ENCODE measurements around the gene CFD. TPM values are rescaled to one million over a fixed set of nuclear protein-coding genes. Genes with fewer than 3 reads are reported as not detected.
"Not testable (repeated sequence)": the region's sequence is repeated elsewhere in the genome, so short reads cannot be mapped to it uniquely, and the experiment has no call there.

Gene CFD
- total RNA-seq, 6 donors from 2014 or later, result 101 to 393 (median 259) TPM

- H3K4me1 ChIP-seq, result peaks cover 7 to 15% (median 13%) of the 10 kb centered on the region in 4 donors
- peaks cover 10 to 78% (median 58%) of the 10 kb centered on the region in 4 donors for H3K36me3 ChIP-seq
- H3K4me3 ChIP-seq, result no peak overlapping the region
- DNase-seq (no peak), ATAC-seq (ENCODE audit: low FRiP score in 2 of 2) (no peak)
- H3K9me3 ChIP-seq, result no peaks in the 10 kb centered on the region
- no peaks in the 10 kb centered on the region for H3K27me3 ChIP-seq
- WGBS, 2 donors, result 93 to 94% methylated on average over 10 of the region's 10 CpGs
- H3K27ac ChIP-seq, result no peak overlapping the region
- no peak for TF ChIP-seq CTCF (IDR thresholded peaks at IDR 0.05)
- no peak for TF ChIP-seq POLR2A (IDR thresholded peaks at IDR 0.05)
- TF ChIP-seq POLR2AphosphoS5 (IDR thresholded peaks at IDR 0.05), result no peak
- TF ChIP-seq EP300 (IDR thresholded peaks at IDR 0.05), result no peak
Measured at GRCh38 chr19:887599-887998, 28.1 kb downstream of the CFD start.

DNA sequence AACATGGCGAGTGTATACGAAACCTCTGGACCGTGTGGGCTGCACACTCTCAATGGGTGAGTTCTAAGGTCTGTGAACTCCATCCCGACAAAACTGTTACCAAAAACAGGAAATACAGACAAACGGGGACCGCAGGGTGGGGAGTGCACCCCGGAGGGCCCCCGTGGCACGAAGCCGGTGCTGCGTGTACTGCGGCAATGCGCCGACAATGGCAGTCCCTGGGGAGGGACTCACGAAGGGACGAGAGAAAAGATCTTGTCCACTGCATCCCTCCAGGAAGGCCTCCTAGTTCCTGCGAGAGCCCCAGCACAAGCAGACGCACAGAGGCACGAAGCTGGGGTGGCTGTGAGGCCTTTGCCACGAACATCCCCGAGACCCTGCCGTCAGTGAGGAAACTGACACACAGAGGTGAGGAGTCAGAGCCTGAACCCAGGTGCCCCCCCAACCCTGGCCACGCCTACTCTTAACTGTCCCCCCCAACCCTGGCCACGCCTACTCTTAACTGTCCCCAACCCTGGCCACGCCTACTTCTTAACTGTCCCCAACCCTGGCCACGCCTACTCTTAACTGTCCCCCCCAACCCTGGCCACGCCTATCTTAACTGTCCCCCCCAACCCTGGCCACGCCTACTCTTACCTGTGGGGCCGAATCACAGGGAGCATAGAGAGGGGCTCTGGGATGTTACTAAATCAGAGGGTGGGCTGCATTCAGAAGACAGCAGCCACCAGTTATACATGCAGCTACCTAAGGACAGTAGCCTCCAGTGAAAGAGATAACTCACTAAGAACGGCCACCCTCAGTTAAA lies 29.3 kb downstream of the CFD start:
- Histone ChIP-seq H3K4me3 (no peak overlapping the region), H3K9me3 (no peaks in the 10 kb centered on the region), H3K27ac (no peak overlapping the region), H3K27me3 (no peaks in the 10 kb centered on the region), H3K36me3 (peaks cover 10 to 69% (median 47%) of the 10 kb centered on the region in 4 donors), H3K4me1 (peaks cover 7 to 19% (median 17%) of the 10 kb centered on the region in 4 donors)
- DNase-seq, result peak in 1 of 2 donors; percentile 75
- TF ChIP-seq POLR2AphosphoS5 (IDR thresholded peaks at IDR 0.05) (no peak), EP300 (IDR thresholded peaks at IDR 0.05) (no peak), POLR2A (IDR thresholded peaks at IDR 0.05) (no peak), CTCF (IDR thresholded peaks at IDR 0.05) (no peak)
- no peak for ATAC-seq (ENCODE audit: low FRiP score in 2 of 2)
- WGBS, 2 donors, result 87 to 90% methylated on average over 24 to 30 of the region's 30 CpGs

DNA sequence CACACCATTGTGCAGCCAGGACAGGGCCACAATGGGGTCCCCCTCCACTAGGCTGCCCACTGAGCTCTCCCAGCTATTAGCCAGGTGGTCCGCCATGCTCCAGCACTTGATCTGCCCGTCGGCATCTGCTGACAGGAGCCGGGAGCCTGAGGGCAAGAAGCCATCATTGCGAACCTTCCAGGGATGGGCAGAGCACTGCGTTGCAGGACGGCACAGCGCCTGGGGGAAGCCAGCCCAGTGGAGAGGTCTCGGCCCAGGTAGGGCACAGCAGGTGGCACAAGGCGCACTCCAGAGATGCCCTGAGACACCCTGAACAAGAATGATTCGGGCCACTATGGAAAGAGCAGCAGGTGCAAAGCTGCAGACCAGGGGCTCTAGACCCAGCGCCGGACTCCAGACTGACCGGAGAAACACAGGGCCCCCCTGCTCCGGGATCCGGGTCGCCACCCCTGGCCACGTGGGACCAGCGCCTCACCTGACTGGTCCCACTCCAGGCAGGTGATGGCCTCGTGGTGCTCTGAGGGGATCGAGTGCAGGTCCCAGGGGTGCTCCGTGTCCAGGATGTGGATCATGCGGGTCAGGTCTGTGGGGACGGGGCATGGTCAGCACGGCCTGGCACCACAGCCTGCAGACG lies 30.3 kb downstream of the CFD start:
- WGBS, 2 donors, result 93 to 94% methylated on average over 9 to 19 of the region's 26 CpGs
- no peaks in the 10 kb centered on the region for H3K27me3 ChIP-seq
- TF ChIP-seq CTCF (IDR thresholded peaks at IDR 0.05) (no peak), POLR2A (IDR thresholded peaks at IDR 0.05) (no peak)
- DNase-seq (peak in 1 of 2 donors; percentile 70), ATAC-seq (ENCODE audit: low FRiP score in 2 of 2) (no peak)
- H3K9me3 ChIP-seq, result no peaks in the 10 kb centered on the region
- peaks cover 9 to 59% (median 39%) of the 10 kb centered on the region in 4 donors for H3K36me3 ChIP-seq
- H3K4me1 ChIP-seq, result peaks cover 7 to 20% (median 18%) of the 10 kb centered on the region in 4 donors
- no peak overlapping the region for H3K27ac ChIP-seq
- no peak overlapping the region for H3K4me3 ChIP-seq

DNA sequence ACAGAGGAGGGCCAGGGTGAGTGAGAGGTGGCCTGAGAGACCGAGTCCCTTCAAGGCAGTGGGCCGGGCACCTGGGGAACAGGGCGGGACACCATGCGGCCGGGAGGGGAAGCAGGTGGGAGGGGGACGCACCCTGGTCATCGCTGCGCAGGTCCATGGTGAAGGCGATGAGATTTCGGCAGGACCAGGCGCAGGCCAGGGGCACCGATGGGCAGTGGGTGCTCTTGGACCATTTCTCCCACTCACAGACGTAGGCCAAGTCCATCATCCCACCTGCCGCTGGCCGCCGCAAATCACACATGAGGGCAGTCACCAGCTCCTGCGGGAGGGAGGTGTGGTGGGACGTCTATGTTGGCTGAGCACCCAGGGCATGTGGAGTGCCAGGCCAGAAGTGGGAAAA lies 31.4 kb downstream of the CFD start:
- TF ChIP-seq EP300 (IDR thresholded peaks at IDR 0.05) (no peak), POLR2AphosphoS5 (IDR thresholded peaks at IDR 0.05) (no peak), POLR2A (IDR thresholded peaks at IDR 0.05) (no peak), CTCF (IDR thresholded peaks at IDR 0.05) (no peak)
- Histone ChIP-seq H3K27me3 (no peaks in the 10 kb centered on the region), H3K9me3 (no peaks in the 10 kb centered on the region), H3K36me3 (peaks cover under 1 to 48% (median 29%) of the 10 kb centered on the region in 4 donors), H3K4me3 (no peak overlapping the region), H3K4me1 (peaks cover 7 to 20% (median 18%) of the 10 kb centered on the region in 4 donors), H3K27ac (peak overlapping the region in 1 of 4 donors; percentile 49)
- WGBS, 2 donors, result 80 to 94% methylated on average over 3 to 18 of the region's 18 CpGs
- ATAC-seq (ENCODE audit: low FRiP score in 2 of 2), result no peak
- peak in 1 of 2 donors; percentile 78 for DNase-seq

DNA sequence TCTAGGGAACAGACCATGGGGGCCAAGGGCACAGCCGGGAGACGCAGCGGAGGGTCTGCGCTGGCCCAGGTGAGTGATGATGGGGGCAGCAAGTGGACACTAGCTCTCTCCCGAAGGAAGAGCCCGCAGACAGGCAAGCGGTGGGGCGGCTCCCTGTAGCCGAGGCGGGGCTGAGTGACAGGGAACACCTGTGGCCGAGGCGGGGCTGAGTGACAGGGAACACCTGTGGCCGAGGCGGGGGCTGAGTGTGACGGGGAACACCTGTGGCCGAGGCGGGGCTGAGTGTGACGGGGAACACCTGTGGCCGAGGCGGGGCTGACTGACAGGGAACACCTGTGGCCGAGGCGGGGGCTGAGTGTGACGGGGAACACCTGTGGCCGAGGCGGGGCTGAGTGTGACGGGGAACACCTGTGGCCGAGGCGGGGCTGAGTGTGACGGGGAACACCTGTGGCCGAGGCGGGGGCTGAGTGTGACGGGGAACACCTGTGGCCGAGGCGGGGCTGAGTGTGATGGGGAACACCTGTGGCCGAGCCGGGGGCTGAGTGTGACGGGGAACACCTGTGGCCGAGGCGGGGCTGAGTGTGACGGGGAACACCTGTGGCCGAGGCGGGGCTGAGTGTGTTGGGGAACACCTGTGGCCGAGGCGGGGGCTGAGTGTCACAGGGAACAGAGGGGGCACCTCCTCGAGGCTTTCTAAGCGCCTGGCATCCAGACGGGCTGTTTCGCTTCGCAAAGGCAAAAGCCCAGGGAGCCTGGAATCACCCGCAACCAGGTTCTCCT lies 32.1 kb downstream of the CFD start:
- Histone ChIP-seq H3K4me3 (peak overlapping the region in 3 of 4 donors; percentile 68 to 95 (median 73)), H3K27ac (peak overlapping the region; percentile 89 to 95 (median 92)), H3K36me3 (peaks cover 0 to 43% (median 25%) of the 10 kb centered on the region in 4 donors), H3K4me1 (peaks cover 7 to 20% (median 18%) of the 10 kb centered on the region in 4 donors)
- H3K27me3 ChIP-seq; H3K9me3 ChIP-seq; ATAC-seq (ENCODE audit: low FRiP score in 2 of 2): not testable (repeated sequence)
- DNase-seq, result peak; percentile 68 to 84
- WGBS, 2 donors, result 67 to 73% methylated on average over 16 to 25 of the region's 50 CpGs
